Suprapubic skin (tissue), 4 donors: ENCODE data around the gene CYP2A6. TPM values are rescaled to one million over a fixed set of nuclear protein-coding genes. Genes with fewer than 3 reads are reported as not detected.
"Not testable (repeated sequence)": the region's sequence is repeated elsewhere in the genome, so short reads cannot be mapped to it uniquely, and the experiment has no call there.

Experiments
- DNase-seq, 2 donors: peaks; one replicate each; pipeline ENCODE4 v3.0.0-alpha.2; 2019; ENCODE audit warnings: low spot score in 2 of 2
- H3K27ac ChIP-seq: fragments of 200-600 bp; sonication (generic); one replicate; pipeline ENCODE4 v1.5.1; 2019
- H3K27me3 ChIP-seq: fragments of 200-600 bp; sonication (generic); one replicate; pipeline ENCODE4 v1.5.1; 2019
- H3K36me3 ChIP-seq: fragments of 200-600 bp; sonication (generic); one replicate; pipeline ENCODE4 v1.5.1; 2019
- H3K4me1 ChIP-seq: fragments of 200-600 bp; sonication (generic); one replicate; pipeline ENCODE4 v1.5.1; 2019
- H3K4me3 ChIP-seq: fragments of 200-600 bp; sonication (generic); one replicate; pipeline ENCODE4 v1.5.1; 2019; ENCODE audit warnings: mild to moderate bottlenecking
- H3K9me3 ChIP-seq: fragments of 200-600 bp; sonication (generic); one replicate; pipeline ENCODE4 v1.5.1; 2019
- CTCF ChIP-seq, 2 donors: fragments of 200-600 bp in 1 of 2; fragments of 450-650 bp in 1 of 2; sonication (generic) in 1 of 2; IDR thresholded peaks; one replicate each; pipeline ENCODE4 v1.5.1; 2016 to 2019; ENCODE audit warnings: antibody characterized with exemption in 2 of 2, mild to moderate bottlenecking in 1 of 2, moderate library complexity in 1 of 2
- EP300 ChIP-seq: sonication (generic); formaldehyde crosslinking; IDR thresholded peaks from one replicate; pipeline ENCODE4 v1.6.1; 2017; ENCODE audit warnings: antibody characterized with exemption
- POLR2A ChIP-seq, 2 donors: fragments of 450-650 bp; IDR thresholded peaks; one replicate each; pipeline ENCODE4 v1.6.1; 2017; ENCODE audit warnings: antibody characterized with exemption in 2 of 2, mild to moderate bottlenecking in 2 of 2, moderate library complexity in 2 of 2
- POLR2AphosphoS5 ChIP-seq, 3 donors: sonication (generic); formaldehyde crosslinking; IDR thresholded peaks; one replicate each; pipeline ENCODE4 v1.6.1; 2017; ENCODE audit warnings: antibody characterized with exemption in 3 of 3
- WGBS: methylation state at CpG from one replicate; pipeline ENCODE4 v1.1.5; 2018; 5-methylcytosine and 5-hydroxymethylcytosine counted together
- total RNA-seq, 4 donors: library from RNA; depleted of rRNA; stranded (reverse); fragments of >200 nt; gene quantifications; one replicate each; pipeline ENCODE4 v1.1.0, GENCODE V29; 2016

CYP2A6 gene
- total RNA-seq, 4 donors from 2014 or later = not detected

- no peaks in the 10 kb centered on the region for H3K27me3 ChIP-seq
- no peaks in the 10 kb centered on the region for H3K36me3 ChIP-seq
- WGBS = 94% methylated on average over 3 of the region's 3 CpGs
- H3K4me3 ChIP-seq = no peak overlapping the region
- H3K27ac ChIP-seq = no peak overlapping the region
- no peaks in the 10 kb centered on the region for H3K4me1 ChIP-seq
- no peak for TF ChIP-seq EP300
- no peak for TF ChIP-seq CTCF (IDR thresholded peaks at IDR 0.05)
- no peak for TF ChIP-seq POLR2A (IDR thresholded peaks at IDR 0.05)
- TF ChIP-seq POLR2AphosphoS5 (IDR thresholded peaks at IDR 0.05) = no peak
- no peaks in the 10 kb centered on the region for H3K9me3 ChIP-seq
- DNase-seq = no peak
These were observed 12.1 kb upstream of the CYP2A6 start for GRCh38 chr19:40862333-40862732.

- H3K9me3 ChIP-seq = no peaks in the 10 kb centered on the region
- DNase-seq = no peak
- H3K4me1 ChIP-seq = no peaks in the 10 kb centered on the region
- 87% methylated on average over 5 of the region's 5 CpGs for WGBS
- TF ChIP-seq POLR2A (IDR thresholded peaks at IDR 0.05) (no peak), CTCF (IDR thresholded peaks at IDR 0.05) (no peak), POLR2AphosphoS5 (IDR thresholded peaks at IDR 0.05) (no peak), EP300 (no peak)
- H3K27ac ChIP-seq = no peak overlapping the region
- no peaks in the 10 kb centered on the region for H3K27me3 ChIP-seq
- no peaks in the 10 kb centered on the region for H3K36me3 ChIP-seq
- H3K4me3 ChIP-seq = no peak overlapping the region
These were observed 7.9 kb upstream of the CYP2A6 start for GRCh38 chr19:40858109-40858508.

GRCh38 chr19:40852467-40853152 is 2.4 kb upstream of the CYP2A6 start:
- WGBS = 55% methylated on average over 2 of the region's 3 CpGs
- not testable (repeated sequence) for H3K4me1 ChIP-seq, DNase-seq, H3K36me3 ChIP-seq, H3K9me3 ChIP-seq, H3K27me3 ChIP-seq, H3K4me3 ChIP-seq, H3K27ac ChIP-seq

- not testable (repeated sequence) for H3K36me3 ChIP-seq, H3K27ac ChIP-seq, H3K4me1 ChIP-seq, DNase-seq, H3K9me3 ChIP-seq, H3K27me3 ChIP-seq, H3K4me3 ChIP-seq
- WGBS = 93% methylated on average over 8 of the region's 8 CpGs
These were observed 3.5 kb downstream of the CYP2A6 start for GRCh38 chr19:40846722-40847121.

GRCh38 chr19:40843653-40844052 is 6.6 kb downstream of the CYP2A6 start:
- not testable (repeated sequence) for H3K4me1 ChIP-seq, H3K27ac ChIP-seq, H3K36me3 ChIP-seq, H3K27me3 ChIP-seq, H3K9me3 ChIP-seq, DNase-seq
- 4% methylated on average over 15 of the region's 19 CpGs for whole genome bisulfite sequencing
- peak overlapping the region; percentile 30 for H3K4me3 ChIP-seq

GRCh38 chr19:40842997-40843652 is 7.1 kb downstream of the CYP2A6 start:
- H3K27me3 ChIP-seq, DNase-seq, H3K9me3 ChIP-seq, H3K4me1 ChIP-seq, H3K36me3 ChIP-seq, H3K27ac ChIP-seq: not testable (repeated sequence)
- WGBS = 38% methylated on average over 9 of the region's 12 CpGs
- peak overlapping the region; percentile 30 for H3K4me3 ChIP-seq

GRCh38 chr19:40842012-40842411 is 8.2 kb downstream of the CYP2A6 start:
- not testable (repeated sequence) for H3K4me1 ChIP-seq, H3K27ac ChIP-seq, DNase-seq, H3K27me3 ChIP-seq, H3K36me3 ChIP-seq, H3K4me3 ChIP-seq, H3K9me3 ChIP-seq
- WGBS = 86% methylated on average over 3 of the region's 3 CpGs

GRCh38 chr19:40838477-40838876 is 11.8 kb downstream of the CYP2A6 start:
- not testable (repeated sequence) for H3K36me3 ChIP-seq, H3K4me1 ChIP-seq, H3K9me3 ChIP-seq, DNase-seq, H3K4me3 ChIP-seq, H3K27me3 ChIP-seq, H3K27ac ChIP-seq
- 45% methylated on average over 1 of the region's 1 CpG for WGBS
